HFF-Myc (cell line): ENCODE data around the gene ALKAL2.

Experiments
- DNase-seq: peaks from one replicate; pipeline ENCODE4 v3.0.0-alpha.2; 2011; ENCODE audit warnings: low read depth; ENCODE audit errors: extremely low read depth
- H3K4me3 ChIP-seq: replicated peaks from 2 replicates; pipeline ENCODE4 v1.5.1; 2011; ENCODE audit warnings: low read depth, mild to moderate bottlenecking, control low read depth, low read length
- TF ChIP-seq, protein P1 (sequence below): IDR thresholded peaks from 2 replicates; pipeline ENCODE4 v1.5.1; 2012; ENCODE audit warnings: mild to moderate bottlenecking, low read depth, low read length, control low read depth; ENCODE audit errors: missing control alignments

The ALKAL2 gene

DNA sequence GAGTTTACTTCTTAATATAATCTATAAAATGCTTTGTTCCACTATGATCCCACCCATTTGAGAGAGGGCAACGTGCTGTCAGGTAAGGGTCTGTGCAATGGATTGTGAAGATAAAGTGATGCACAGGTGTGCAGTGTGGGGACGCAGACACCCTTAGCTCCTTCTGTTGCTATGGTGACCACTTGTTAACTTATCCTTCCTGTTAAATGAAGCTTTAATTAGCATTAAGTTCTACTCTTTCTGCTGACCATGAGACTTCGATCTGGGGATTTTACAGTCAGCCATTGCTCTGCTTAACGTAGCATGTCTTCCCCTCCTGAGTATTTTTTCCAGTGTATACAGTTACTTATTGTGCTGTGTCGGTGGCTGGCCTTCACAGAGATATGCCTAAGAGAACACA, 23.1 kb upstream of the ALKAL2 start:
- TF ChIP-seq, protein P1, sequence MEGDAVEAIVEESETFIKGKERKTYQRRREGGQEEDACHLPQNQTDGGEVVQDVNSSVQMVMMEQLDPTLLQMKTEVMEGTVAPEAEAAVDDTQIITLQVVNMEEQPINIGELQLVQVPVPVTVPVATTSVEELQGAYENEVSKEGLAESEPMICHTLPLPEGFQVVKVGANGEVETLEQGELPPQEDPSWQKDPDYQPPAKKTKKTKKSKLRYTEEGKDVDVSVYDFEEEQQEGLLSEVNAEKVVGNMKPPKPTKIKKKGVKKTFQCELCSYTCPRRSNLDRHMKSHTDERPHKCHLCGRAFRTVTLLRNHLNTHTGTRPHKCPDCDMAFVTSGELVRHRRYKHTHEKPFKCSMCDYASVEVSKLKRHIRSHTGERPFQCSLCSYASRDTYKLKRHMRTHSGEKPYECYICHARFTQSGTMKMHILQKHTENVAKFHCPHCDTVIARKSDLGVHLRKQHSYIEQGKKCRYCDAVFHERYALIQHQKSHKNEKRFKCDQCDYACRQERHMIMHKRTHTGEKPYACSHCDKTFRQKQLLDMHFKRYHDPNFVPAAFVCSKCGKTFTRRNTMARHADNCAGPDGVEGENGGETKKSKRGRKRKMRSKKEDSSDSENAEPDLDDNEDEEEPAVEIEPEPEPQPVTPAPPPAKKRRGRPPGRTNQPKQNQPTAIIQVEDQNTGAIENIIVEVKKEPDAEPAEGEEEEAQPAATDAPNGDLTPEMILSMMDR = no peak
- H3K4me3 ChIP-seq = no peak overlapping the region
- DNase-seq = no peak

DNA sequence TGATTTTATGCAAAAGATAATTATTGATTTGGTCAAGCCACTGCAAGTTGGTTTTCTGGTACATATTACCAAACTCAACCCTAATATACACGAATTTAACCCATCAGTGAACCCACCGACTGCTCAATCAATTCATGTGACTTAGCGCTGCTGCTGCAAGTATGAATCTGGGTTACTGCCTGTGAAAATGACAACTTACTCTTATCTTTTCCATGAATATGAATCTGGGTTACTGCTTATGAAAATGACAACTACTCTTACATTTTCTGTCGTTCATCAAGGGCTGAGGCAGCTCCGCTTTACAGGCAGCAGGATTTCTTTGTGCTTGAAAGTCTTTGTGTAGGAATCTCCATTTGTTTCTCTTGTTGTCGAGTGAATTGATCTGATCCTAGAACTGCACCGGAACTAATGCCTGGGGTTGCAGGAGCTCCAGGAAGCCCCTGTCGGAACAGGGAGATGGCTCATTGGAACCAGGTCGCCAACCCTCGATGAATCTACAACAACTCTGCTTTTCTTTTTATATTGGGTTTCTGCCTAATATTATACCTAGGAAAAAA, 22.1 kb upstream of the ALKAL2 start:
- TF ChIP-seq, protein P1 = no peak

DNA sequence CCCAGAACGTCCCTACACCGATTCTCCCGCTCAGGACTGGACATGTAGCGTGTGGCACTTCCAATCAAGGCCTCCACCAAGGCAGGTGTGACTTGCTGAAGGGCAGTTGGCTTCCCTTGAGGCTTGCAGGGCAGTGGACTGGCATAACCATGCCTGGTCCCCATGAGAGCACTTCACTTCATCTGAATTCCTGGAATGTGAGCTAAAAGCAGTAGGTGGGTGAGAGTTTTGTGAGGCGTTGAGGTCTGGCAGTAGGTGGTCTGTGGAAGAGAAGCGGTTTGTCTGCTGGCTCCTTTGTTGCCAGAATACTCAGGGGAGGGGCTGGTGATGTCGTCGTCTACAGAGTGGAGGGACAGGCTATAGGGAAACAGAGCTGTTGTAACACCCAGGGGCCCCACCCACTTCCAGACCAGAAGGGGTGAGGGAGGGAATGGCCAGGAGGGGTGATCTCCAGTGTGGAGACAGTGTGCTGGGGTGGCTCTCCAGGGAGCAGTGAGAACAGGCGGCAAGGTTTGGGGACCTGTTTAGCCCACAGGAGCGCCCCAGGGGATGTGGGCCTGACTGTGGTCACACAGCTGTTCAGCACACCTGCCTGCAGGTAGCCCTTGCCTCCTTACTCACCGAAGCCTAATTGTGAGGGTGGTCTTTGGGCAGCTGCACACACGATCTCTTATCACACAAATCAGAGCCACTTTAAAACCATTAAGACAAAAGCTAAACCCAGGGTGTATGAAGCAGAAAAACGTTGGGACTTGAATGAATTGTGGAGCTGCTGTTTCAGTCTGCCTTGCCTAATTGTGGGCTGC, 21.5 kb upstream of the ALKAL2 start:
- H3K4me3 ChIP-seq = no peak overlapping the region
- TF ChIP-seq, protein P1 = no peak
- DNase-seq = no peak

More for the DNA sequence above, 22.1 kb upstream of the ALKAL2 start:
- no peak overlapping the region for H3K4me3 ChIP-seq
- no peak for DNase-seq

DNA sequence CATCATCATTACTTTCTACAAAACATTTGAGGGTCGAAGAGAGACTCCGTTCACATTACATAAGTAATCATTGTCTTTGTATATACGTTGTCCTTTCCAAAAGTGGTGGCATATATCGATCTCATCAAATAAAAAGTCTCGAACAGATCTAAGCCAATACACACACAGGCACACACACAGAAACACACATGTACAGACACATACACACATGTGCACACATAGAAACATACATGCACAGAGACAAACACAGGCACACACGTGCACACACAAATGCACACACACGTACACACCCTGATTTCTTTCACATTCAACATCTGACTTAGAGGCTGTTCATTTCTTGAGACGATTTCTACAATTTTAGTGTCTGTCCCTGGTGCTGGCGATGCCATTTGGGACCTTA, 17.5 kb upstream of the ALKAL2 start:
- TF ChIP-seq, protein P1 = no peak
- no peak overlapping the region for H3K4me3 ChIP-seq
- DNase-seq = no peak

DNA sequence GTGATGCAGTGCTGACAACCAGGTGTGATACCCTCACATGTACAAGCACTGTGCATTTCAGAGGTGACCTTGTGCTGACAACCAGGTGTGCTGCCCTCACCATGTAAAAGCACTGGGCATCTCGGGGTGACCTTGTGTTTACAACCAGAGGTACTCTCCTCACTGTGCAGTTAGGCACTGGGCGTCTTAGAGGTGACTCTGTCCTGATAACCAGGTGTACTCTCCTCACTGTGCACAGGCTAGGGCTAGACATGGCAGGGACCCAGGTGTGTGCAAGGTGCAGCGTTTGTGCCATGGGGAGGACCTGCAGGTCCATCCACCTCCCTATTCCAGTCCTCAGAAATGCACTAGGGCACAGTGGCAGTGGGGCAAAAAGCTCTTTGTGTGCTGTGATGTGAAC, 8.5 kb upstream of the ALKAL2 start:
- DNase-seq = no peak
- no peak overlapping the region for H3K4me3 ChIP-seq
- TF ChIP-seq, protein P1 = no peak

DNA sequence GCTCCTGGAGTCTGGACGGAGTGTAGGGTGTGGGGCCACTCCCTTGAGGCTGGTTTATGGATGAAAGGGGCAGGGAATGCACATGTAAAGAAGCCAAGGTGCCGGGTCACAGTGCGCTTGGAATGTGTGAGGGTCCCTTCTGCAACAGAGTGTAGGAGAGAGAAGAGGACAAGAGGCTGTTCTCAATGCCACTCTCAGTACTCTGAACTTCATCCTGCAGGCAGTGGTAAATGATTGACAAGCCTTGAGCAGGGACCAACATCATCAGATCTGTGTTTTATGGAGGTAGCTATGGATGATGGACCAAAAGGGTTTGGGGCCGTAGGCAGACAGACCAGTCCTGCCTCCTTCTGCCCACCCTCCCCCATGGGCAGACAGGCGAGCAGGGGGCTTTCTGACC, 7.2 kb upstream of the ALKAL2 start:
- no peak overlapping the region for H3K4me3 ChIP-seq
- TF ChIP-seq, protein P1 = no peak
- DNase-seq = no peak
